Lower lobe of right lung (tissue), 2 donors: ENCODE data around the gene AP3S1. TPM values are rescaled to one million over a fixed set of nuclear protein-coding genes. Genes with fewer than 3 reads are reported as not detected.

Experiments used
- ATAC-seq, 2 donors: fragments of 200-7000 bp; cut with Tn5 transposase; one replicate each; pipeline ENCODE4 v1.9.1; 2020 to 2022; ENCODE audit warnings: mild to moderate bottlenecking in 2 of 2, moderate library complexity in 2 of 2
- DNase-seq: peaks from one replicate; pipeline ENCODE4 v3.0.0-alpha.2; 2020
- H3K27ac ChIP-seq: fragments of 200-600 bp; one replicate; pipeline ENCODE4 v1.8.0; 2022
- H3K27me3 ChIP-seq: fragments of 200-600 bp; one replicate; pipeline ENCODE4 v1.8.0; 2022; ENCODE audit warnings: low read depth
- H3K36me3 ChIP-seq: fragments of 200-600 bp; one replicate; pipeline ENCODE4 v1.8.0; 2022; ENCODE audit warnings: mild to moderate bottlenecking
- H3K4me1 ChIP-seq: fragments of 200-600 bp; one replicate; pipeline ENCODE4 v1.8.0; 2022
- H3K4me3 ChIP-seq: fragments of 200-600 bp; one replicate; pipeline ENCODE4 v1.8.0; 2022; ENCODE audit warnings: mild to moderate bottlenecking
- H3K9me3 ChIP-seq: fragments of 200-600 bp; one replicate; pipeline ENCODE4 v1.8.0; 2022
- intact Hi-C: fragments of 100-400 bp; cut with DNase I; formaldehyde crosslinking; loops from one replicate; pipeline ENCODE4 v1.11.0; 2022
- total RNA-seq: library from RNA; stranded (reverse); fragmentation: NEBNext Ultra II Directional; extraction: Animal tissue kit (Norgen Biotek cat#: 25700); gene quantifications from one replicate; pipeline ENCODE4 v1.2.1, GENCODE V29; 2021
- TF ChIP-seq, protein P1 (sequence below): fragments of 200-600 bp; IDR thresholded peaks from one replicate; pipeline ENCODE4 v1.8.0; 2022; ENCODE audit warnings: antibody characterized with exemption, mild to moderate bottlenecking
- donor health status: DM: no; HTN: yes; CAD: no; lungs with severe emphysema.

The AP3S1 gene
- total RNA-seq, 1 donor from 2014 or later, result 69.4 TPM

- TF ChIP-seq, protein P1, sequence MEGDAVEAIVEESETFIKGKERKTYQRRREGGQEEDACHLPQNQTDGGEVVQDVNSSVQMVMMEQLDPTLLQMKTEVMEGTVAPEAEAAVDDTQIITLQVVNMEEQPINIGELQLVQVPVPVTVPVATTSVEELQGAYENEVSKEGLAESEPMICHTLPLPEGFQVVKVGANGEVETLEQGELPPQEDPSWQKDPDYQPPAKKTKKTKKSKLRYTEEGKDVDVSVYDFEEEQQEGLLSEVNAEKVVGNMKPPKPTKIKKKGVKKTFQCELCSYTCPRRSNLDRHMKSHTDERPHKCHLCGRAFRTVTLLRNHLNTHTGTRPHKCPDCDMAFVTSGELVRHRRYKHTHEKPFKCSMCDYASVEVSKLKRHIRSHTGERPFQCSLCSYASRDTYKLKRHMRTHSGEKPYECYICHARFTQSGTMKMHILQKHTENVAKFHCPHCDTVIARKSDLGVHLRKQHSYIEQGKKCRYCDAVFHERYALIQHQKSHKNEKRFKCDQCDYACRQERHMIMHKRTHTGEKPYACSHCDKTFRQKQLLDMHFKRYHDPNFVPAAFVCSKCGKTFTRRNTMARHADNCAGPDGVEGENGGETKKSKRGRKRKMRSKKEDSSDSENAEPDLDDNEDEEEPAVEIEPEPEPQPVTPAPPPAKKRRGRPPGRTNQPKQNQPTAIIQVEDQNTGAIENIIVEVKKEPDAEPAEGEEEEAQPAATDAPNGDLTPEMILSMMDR, result no peak
- Histone ChIP-seq H3K4me3 (no peak overlapping the region), H3K36me3 (no peaks in the 10 kb centered on the region), H3K4me1 (no peaks in the 10 kb centered on the region), H3K27ac (no peak overlapping the region), H3K9me3 (no peaks in the 10 kb centered on the region), H3K27me3 (no peaks in the 10 kb centered on the region)
- ATAC-seq (no peak), DNase-seq (no peak)
- intact Hi-C loops, result no loop called here
Measured at GRCh38 chr5:115946655-115947054, 104.9 kb downstream of the AP3S1 start.

DNA sequence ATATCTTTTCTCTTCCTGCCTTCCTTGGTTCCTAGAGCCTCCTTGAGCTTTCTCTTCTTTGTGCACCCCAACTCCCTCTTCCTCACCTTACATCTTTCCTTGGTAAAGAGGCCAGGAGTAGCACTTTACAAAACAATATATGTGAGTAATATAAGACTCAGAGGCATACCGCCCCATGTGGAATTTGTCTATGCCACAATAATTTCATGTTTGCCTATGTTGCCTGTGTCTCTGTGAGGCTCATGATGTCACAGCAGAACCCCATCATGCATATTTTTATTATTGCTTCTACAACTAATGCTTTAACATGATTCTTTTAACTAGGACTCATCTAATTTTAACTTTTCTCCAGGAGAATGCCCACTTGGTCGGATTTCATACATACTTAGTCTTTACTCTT is 105.5 kb downstream of the AP3S1 start:
- Histone ChIP-seq H3K9me3 (no peaks in the 10 kb centered on the region), H3K36me3 (no peaks in the 10 kb centered on the region), H3K4me3 (no peak overlapping the region), H3K27ac (no peak overlapping the region), H3K4me1 (no peaks in the 10 kb centered on the region), H3K27me3 (no peaks in the 10 kb centered on the region)
- intact Hi-C loops, result no loop called here
- ATAC-seq (no peak), DNase-seq (no peak)
- TF ChIP-seq, protein P1, result no peak

GRCh38 chr5:115948091-115948534 is 106.4 kb downstream of the AP3S1 start:
- intact Hi-C loops, result no loop called here
- TF ChIP-seq, protein P1, result no peak

GRCh38 chr5:115949096-115949495 is 107.4 kb downstream of the AP3S1 start:
- no peaks in the 10 kb centered on the region for H3K9me3 ChIP-seq
- H3K36me3 ChIP-seq, result no peaks in the 10 kb centered on the region
- no peak overlapping the region for H3K4me3 ChIP-seq
- DNase-seq, result no peak
- intact Hi-C loops, result no loop called here
- TF ChIP-seq, protein P1, result no peak
- no peak for ATAC-seq
- H3K27ac ChIP-seq, result no peak overlapping the region
- H3K4me1 ChIP-seq, result no peaks in the 10 kb centered on the region
- no peaks in the 10 kb centered on the region for H3K27me3 ChIP-seq

More at GRCh38 chr5:115948091-115948534, 106.4 kb downstream of the AP3S1 start:
- Histone ChIP-seq H3K27ac (no peak overlapping the region), H3K9me3 (no peaks in the 10 kb centered on the region), H3K36me3 (no peaks in the 10 kb centered on the region), H3K4me1 (no peaks in the 10 kb centered on the region), H3K4me3 (no peak overlapping the region), H3K27me3 (no peaks in the 10 kb centered on the region)
- ATAC-seq, result no peak
- DNase-seq, result no peak

- intact Hi-C loops, result no loop called here
- DNase-seq, result no peak
- Histone ChIP-seq H3K4me3 (no peak overlapping the region), H3K36me3 (no peaks in the 10 kb centered on the region), H3K27me3 (no peaks in the 10 kb centered on the region), H3K27ac (no peak overlapping the region), H3K4me1 (no peaks in the 10 kb centered on the region), H3K9me3 (no peaks in the 10 kb centered on the region)
- ATAC-seq, result no peak
- TF ChIP-seq, protein P1, result no peak
Measured at GRCh38 chr5:115952588-115952987, 110.9 kb downstream of the AP3S1 start.

- Histone ChIP-seq H3K36me3 (no peaks in the 10 kb centered on the region), H3K4me1 (no peaks in the 10 kb centered on the region), H3K4me3 (no peak overlapping the region), H3K27me3 (no peaks in the 10 kb centered on the region), H3K27ac (no peak overlapping the region), H3K9me3 (no peaks in the 10 kb centered on the region)
- ATAC-seq (no peak), DNase-seq (no peak)
- TF ChIP-seq, protein P1, result no peak
- intact Hi-C loops, result no loop called here
Measured at GRCh38 chr5:115954144-115954543, 112.4 kb downstream of the AP3S1 start.
